Lower lobe of right lung (tissue), 1 donor: ENCODE measurements around the gene WNK4. TPM values are rescaled to one million over a fixed set of nuclear protein-coding genes. Genes with fewer than 3 reads are reported as not detected.

Source experiments
- microRNA-seq: library from miRNA; unstranded; fragments of <30 nt; microRNA quantifications from one replicate; pipeline ENCODE4 v1.2.0, GENCODE V29; 2020; ENCODE audit warnings: borderline number of aligned reads
- total RNA-seq: library from RNA; stranded (reverse); fragmentation: NEBNext Ultra II Directional; extraction: Animal tissue kit (Norgen Biotek cat#: 25700); gene quantifications from one replicate; pipeline ENCODE4 v1.2.1, GENCODE V29; 2021
- donor health status: DM: no; HTN: yes; CAD: no; lungs with severe emphysema.

WNK4 gene
- total RNA-seq, 1 donor from 2014 or later: 0.47 TPM

Small RNA genes lying within 50 kb of the gene (microRNA-seq; reads per million reads assigned to microRNA genes)
- gene MIR6781: not detected

Other genes starting within 250 kb of the WNK4 start
- gene NAGLU, start 244.4 kb upstream of the WNK4 start, total RNA-seq: 39.1 TPM
- gene HSD17B1, start 227.7 kb upstream of the WNK4 start, total RNA-seq: 2.2 TPM
- gene COASY, start 218.5 kb upstream of the WNK4 start, total RNA-seq: 65.8 TPM
- 70.5 TPM for gene MLX, start 213.5 kb upstream of the WNK4 start, total RNA-seq
- 4.8 TPM for gene PSMC3IP, start 202.9 kb upstream of the WNK4 start, total RNA-seq
- gene RETREG3, start 171.2 kb upstream of the WNK4 start, total RNA-seq: 70.7 TPM
- gene TUBG1, start 170.9 kb upstream of the WNK4 start, total RNA-seq: 30.3 TPM
- gene TUBG2, start 121.3 kb upstream of the WNK4 start, total RNA-seq: 16.8 TPM
- gene PLEKHH3, start 103.6 kb upstream of the WNK4 start, total RNA-seq: 18.3 TPM
- 1.4 TPM for gene CCR10, start 98.8 kb upstream of the WNK4 start, total RNA-seq
- 9.0 TPM for gene CNTNAP1, start 98.1 kb upstream of the WNK4 start, total RNA-seq
- gene EZH1, start 35.6 kb upstream of the WNK4 start, total RNA-seq: 56.2 TPM
- gene RAMP2, start 19.4 kb upstream of the WNK4 start, total RNA-seq: 127 TPM
- gene VPS25, start 7.2 kb upstream of the WNK4 start, total RNA-seq: 42.1 TPM
- gene COA3, start 18.1 kb downstream of the WNK4 start, total RNA-seq: 54.5 TPM
- 1.6 TPM for gene CNTD1, start 18.3 kb downstream of the WNK4 start, total RNA-seq
- 65.3 TPM for gene BECN1, start 43.7 kb downstream of the WNK4 start, total RNA-seq
- gene PSME3, start 52.8 kb downstream of the WNK4 start, total RNA-seq: 81.6 TPM
- 2.1 TPM for gene AOC2, start 64.0 kb downstream of the WNK4 start, total RNA-seq
- 160 TPM for gene AOC3, start 70.6 kb downstream of the WNK4 start, total RNA-seq
- gene G6PC1, start 120.2 kb downstream of the WNK4 start, total RNA-seq: not detected
- gene AARSD1, start 183.8 kb downstream of the WNK4 start, total RNA-seq: 25.2 TPM
- 0.27 TPM for gene PTGES3L, start 199.5 kb downstream of the WNK4 start, total RNA-seq
- 17.1 TPM for gene RUNDC1, start 200.0 kb downstream of the WNK4 start, total RNA-seq
- 810 TPM for gene RPL27, start 217.8 kb downstream of the WNK4 start, total RNA-seq
- gene IFI35, start 226.2 kb downstream of the WNK4 start, total RNA-seq: 61.5 TPM
- 382 TPM for gene VAT1, start 241.8 kb downstream of the WNK4 start, total RNA-seq
- 0.53 TPM for gene RND2, start 244.6 kb downstream of the WNK4 start, total RNA-seq